T-helper 1 cell treated with Interleukin-12 subunit alpha and Interleukin-12 subunit beta and Interleukin-4 antibody, amounts not matched to agents 30 ng/mL and 1 ng/mL, for 36 hours (primary cell): ENCODE measurements around the gene FAM120AOS. TPM values are rescaled to one million over a fixed set of nuclear protein-coding genes. Genes with fewer than 3 reads are reported as not detected.
"Not testable (repeated sequence)": the region's sequence is repeated elsewhere in the genome, so short reads cannot be mapped to it uniquely, and the experiment has no call there.

Source experiments
- intact Hi-C: fragments of 100-400 bp; cut with micrococcal nuclease; formaldehyde crosslinking; loops from one replicate; pipeline ENCODE4 v1.15.1; 2024
- total RNA-seq: library from RNA; stranded (reverse); gene quantifications from 2 replicates; pipeline ENCODE4 v1.2.3, GENCODE V29; 2022

FAM120AOS gene
- total RNA-seq, 1 donor from 2014 or later: 40.7 TPM

- intact Hi-C loops: no loop called here
Measured at GRCh38 chr9:93440896-93441580, 12.3 kb downstream of the FAM120AOS start.

- intact Hi-C loops: not testable (repeated sequence)
Measured at GRCh38 chr9:93439301-93439700, 14.1 kb downstream of the FAM120AOS start.

GRCh38 chr9:93437996-93438395, 15.4 kb downstream of the FAM120AOS start:
- intact Hi-C loops: no loop called here

- intact Hi-C loops: no loop called here
Measured at GRCh38 chr9:93436655-93437407, 16.6 kb downstream of the FAM120AOS start.

- intact Hi-C loops: no loop called here
Measured at GRCh38 chr9:93436218-93436617, 17.2 kb downstream of the FAM120AOS start.

- intact Hi-C loops: no loop called here
Measured at GRCh38 chr9:93435386-93435785, 18.0 kb downstream of the FAM120AOS start.

- intact Hi-C loops: no loop called here
Measured at GRCh38 chr9:93434056-93434455, 19.3 kb downstream of the FAM120AOS start.

- intact Hi-C loops: no loop called here
Measured at GRCh38 chr9:93432964-93433363, 20.4 kb downstream of the FAM120AOS start.

GRCh38 chr9:93431539-93432105, 21.8 kb downstream of the FAM120AOS start:
- intact Hi-C loops: no loop called here

GRCh38 chr9:93427655-93428379, 25.6 kb downstream of the FAM120AOS start:
- intact Hi-C loops: no loop called here

- intact Hi-C loops: no loop called here
Measured at GRCh38 chr9:93422977-93423616, 30.3 kb downstream of the FAM120AOS start.

GRCh38 chr9:93419023-93419422, 34.4 kb downstream of the FAM120AOS start:
- intact Hi-C loops: no loop called here

- intact Hi-C loops: no loop called here
Measured at GRCh38 chr9:93417538-93417937, 35.8 kb downstream of the FAM120AOS start.

- intact Hi-C loops: no loop called here
Measured at GRCh38 chr9:93416530-93417235, 36.7 kb downstream of the FAM120AOS start.

- intact Hi-C loops: no loop called here
Measured at GRCh38 chr9:93415176-93415690, 38.1 kb downstream of the FAM120AOS start.

- intact Hi-C loops: no loop called here
Measured at GRCh38 chr9:93413530-93413929, 39.9 kb downstream of the FAM120AOS start.

GRCh38 chr9:93406371-93406770, 47.0 kb downstream of the FAM120AOS start:
- intact Hi-C loops: no loop called here

- intact Hi-C loops: no loop called here
Measured at GRCh38 chr9:93398471-93398870, 54.9 kb downstream of the FAM120AOS start.

- intact Hi-C loops: no loop called here
Measured at GRCh38 chr9:93397661-93398373, 55.6 kb downstream of the FAM120AOS start.
